Activated B cell treated with CpG ODN at 0.5 μM for 24 hours (primary cell): ENCODE results near the gene EXOC6. TPM values are rescaled to one million over a fixed set of nuclear protein-coding genes. Genes with fewer than 3 reads are reported as not detected.
A peak's percentile ranks its signal among the peaks of the same experiment; 100 is the strongest.

Experiments
- ATAC-seq: fragments of 200-7000 bp; cut with Tn5 transposase; one replicate; pipeline ENCODE4 v1.10.0; 2021; ENCODE audit warnings: low read depth, mild to moderate bottlenecking, moderate library complexity
- CTCF ChIA-PET: fragments of 350-600 bp; sonication (Branson Sonifier 250); formaldehyde crosslinking; loops from one replicate; lab custom pipeline; 2021; ENCODE audit warnings: antibody characterized with exemption; lab: Charles Lee
- POLR2A ChIA-PET: fragments of 350-600 bp; sonication (Branson Sonifier 250); formaldehyde crosslinking; loops from one replicate; lab custom pipeline; 2021; ENCODE audit warnings: antibody characterized with exemption; lab: Charles Lee
- DNase-seq: peaks from one replicate; pipeline ENCODE4 v3.0.0; 2022
- H3K27ac Mint-ChIP-seq: one replicate; pipeline ENCODE4 v1.8.0; 2020; ENCODE audit warnings: mixed read lengths
- H3K27me3 Mint-ChIP-seq: one replicate; pipeline ENCODE4 v1.8.0; 2021; ENCODE audit warnings: mixed read lengths
- H3K36me3 Mint-ChIP-seq: one replicate; pipeline ENCODE4 v1.8.0; 2021; ENCODE audit warnings: low read depth, mixed read lengths
- H3K4me1 Mint-ChIP-seq: one replicate; pipeline ENCODE4 v1.8.0; 2021; ENCODE audit warnings: mixed read lengths
- H3K4me3 Mint-ChIP-seq: one replicate; pipeline ENCODE4 v1.8.0; 2020; ENCODE audit warnings: mild to moderate bottlenecking, mixed read lengths
- H3K9me3 Mint-ChIP-seq: one replicate; pipeline ENCODE4 v1.8.0; 2020; ENCODE audit warnings: mixed read lengths
- intact Hi-C: fragments of 100-400 bp; cut with micrococcal nuclease; formaldehyde crosslinking; loops from one replicate; pipeline ENCODE4 v1.15.1; 2024
- total RNA-seq: library from RNA; stranded (reverse); gene quantifications from 2 replicates; pipeline ENCODE4 v1.2.3, GENCODE V29; 2022
- TF ChIP-seq, protein P1 (sequence below): fragments of 200-600 bp; IDR thresholded peaks from one replicate; pipeline ENCODE4 v1.8.0; 2022; ENCODE audit warnings: antibody characterized with exemption, mild to moderate bottlenecking

The EXOC6 gene
- total RNA-seq, 1 donor from 2014 or later = 17.3 TPM

DNA sequence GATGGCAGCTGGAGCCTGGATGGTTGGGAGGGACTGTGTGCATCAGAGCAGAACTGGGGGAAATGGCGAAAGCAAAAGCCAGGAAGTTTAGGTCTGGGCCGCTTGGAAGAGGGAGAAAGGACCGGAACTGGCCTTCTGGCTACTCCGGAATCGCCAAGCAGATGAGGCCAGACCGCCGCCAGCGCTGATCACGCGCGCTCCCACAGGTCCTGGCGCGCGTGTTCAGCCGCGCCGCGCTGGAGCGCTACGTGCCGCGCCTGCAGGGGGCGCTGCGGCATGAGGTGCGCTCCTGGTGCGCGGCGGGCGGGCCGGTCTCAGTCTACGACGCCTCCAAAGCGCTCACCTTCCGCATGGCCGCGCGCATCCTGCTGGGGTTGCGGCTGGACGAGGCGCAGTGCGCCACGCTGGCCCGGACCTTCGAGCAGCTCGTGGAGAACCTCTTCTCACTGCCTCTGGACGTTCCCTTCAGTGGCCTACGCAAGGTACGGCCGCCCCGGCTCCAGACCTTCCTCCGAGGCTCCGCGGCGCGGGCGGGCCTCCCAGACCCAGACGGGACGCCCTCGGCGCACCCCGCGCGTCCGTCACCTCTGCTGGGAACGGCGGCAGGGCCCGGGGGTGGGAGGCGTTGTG lies 214.3 kb downstream of the EXOC6 start:
- DNase-seq (no peak), ATAC-seq (peak; percentile 74)
- TF ChIP-seq, protein P1, sequence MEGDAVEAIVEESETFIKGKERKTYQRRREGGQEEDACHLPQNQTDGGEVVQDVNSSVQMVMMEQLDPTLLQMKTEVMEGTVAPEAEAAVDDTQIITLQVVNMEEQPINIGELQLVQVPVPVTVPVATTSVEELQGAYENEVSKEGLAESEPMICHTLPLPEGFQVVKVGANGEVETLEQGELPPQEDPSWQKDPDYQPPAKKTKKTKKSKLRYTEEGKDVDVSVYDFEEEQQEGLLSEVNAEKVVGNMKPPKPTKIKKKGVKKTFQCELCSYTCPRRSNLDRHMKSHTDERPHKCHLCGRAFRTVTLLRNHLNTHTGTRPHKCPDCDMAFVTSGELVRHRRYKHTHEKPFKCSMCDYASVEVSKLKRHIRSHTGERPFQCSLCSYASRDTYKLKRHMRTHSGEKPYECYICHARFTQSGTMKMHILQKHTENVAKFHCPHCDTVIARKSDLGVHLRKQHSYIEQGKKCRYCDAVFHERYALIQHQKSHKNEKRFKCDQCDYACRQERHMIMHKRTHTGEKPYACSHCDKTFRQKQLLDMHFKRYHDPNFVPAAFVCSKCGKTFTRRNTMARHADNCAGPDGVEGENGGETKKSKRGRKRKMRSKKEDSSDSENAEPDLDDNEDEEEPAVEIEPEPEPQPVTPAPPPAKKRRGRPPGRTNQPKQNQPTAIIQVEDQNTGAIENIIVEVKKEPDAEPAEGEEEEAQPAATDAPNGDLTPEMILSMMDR = no peak
- POLR2A ChIA-PET = no interaction called here
- CTCF ChIA-PET = interaction anchor here (1.5 kb wide), 1 partner anchor 9 kb away, joined by 3 read pairs; no protein-coding TSS in a partner anchor
- peak overlapping the region; percentile 70 for H3K4me3 Mint-ChIP-seq
- intact Hi-C loops = loop anchor here (1.0 kb wide), 1 partner anchor 12 kb away; no protein-coding TSS in a partner anchor
- peaks cover 19% of the 10 kb centered on the region for H3K36me3 Mint-ChIP-seq
- H3K27ac Mint-ChIP-seq = peak overlapping the region; percentile 24
- peaks cover 38% of the 10 kb centered on the region for H3K4me1 Mint-ChIP-seq
- H3K9me3 Mint-ChIP-seq = no peaks in the 10 kb centered on the region
- peaks cover 50% of the 10 kb centered on the region for H3K27me3 Mint-ChIP-seq

GRCh38 chr10:93063144-93063976 lies 215.0 kb downstream of the EXOC6 start:
- ChIA-PET POLR2A (no interaction called here), CTCF (interaction anchor here (1.5 kb wide), 1 partner anchor 10 kb away, joined by 3 read pairs; no protein-coding TSS in a partner anchor)
- Mint-ChIP-seq H3K9me3 (no peaks in the 10 kb centered on the region), H3K4me3 (peak overlapping the region; percentile 56), H3K27me3 (peaks cover 57% of the 10 kb centered on the region), H3K27ac (no peak overlapping the region), H3K4me1 (peaks cover 38% of the 10 kb centered on the region), H3K36me3 (peaks cover 14% of the 10 kb centered on the region)
- no peak for DNase-seq
- ATAC-seq = no peak
- TF ChIP-seq, protein P1 = no peak
- intact Hi-C loops = no loop called here

DNA sequence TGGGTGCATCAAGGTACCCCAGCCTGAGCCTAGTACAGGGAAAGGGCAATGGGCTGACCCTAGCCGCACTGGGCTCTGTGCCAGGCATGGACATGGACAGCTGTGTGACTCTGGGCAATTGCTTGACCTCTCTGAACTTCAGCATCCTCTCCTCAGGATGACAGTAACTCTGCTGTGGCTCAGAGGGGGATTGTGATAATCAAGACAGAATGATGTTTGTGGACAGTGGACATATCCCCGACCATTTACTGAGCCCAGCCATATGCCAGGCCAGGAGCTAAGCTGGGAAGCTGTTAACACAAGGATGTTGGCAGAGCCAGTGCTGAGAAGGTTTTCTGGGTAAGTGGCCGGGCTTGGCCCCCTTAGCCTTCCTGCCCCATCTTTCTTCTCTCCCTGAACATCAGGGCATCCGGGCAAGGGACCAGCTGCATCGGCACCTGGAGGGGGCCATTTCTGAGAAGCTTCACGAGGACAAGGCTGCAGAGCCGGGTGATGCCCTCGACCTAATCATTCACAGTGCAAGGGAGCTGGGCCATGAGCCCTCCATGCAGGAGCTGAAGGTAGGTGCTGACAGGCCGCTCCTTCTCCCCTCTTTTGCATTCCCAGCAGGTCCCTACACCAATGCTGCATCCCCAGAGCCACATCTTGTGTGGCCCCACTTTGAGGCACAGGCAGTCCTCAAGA lies 215.8 kb downstream of the EXOC6 start:
- intact Hi-C loops = no loop called here
- ATAC-seq (no peak), DNase-seq (no peak)
- CTCF ChIA-PET = no interaction called here
- peaks cover 64% of the 10 kb centered on the region for H3K27me3 Mint-ChIP-seq
- peaks cover 8% of the 10 kb centered on the region for H3K36me3 Mint-ChIP-seq
- peaks cover 42% of the 10 kb centered on the region for H3K4me1 Mint-ChIP-seq
- peak overlapping the region; percentile 56 for H3K4me3 Mint-ChIP-seq
- TF ChIP-seq, protein P1 = no peak
- POLR2A ChIA-PET = no interaction called here
- H3K27ac Mint-ChIP-seq = no peak overlapping the region
- H3K9me3 Mint-ChIP-seq = no peaks in the 10 kb centered on the region

DNA sequence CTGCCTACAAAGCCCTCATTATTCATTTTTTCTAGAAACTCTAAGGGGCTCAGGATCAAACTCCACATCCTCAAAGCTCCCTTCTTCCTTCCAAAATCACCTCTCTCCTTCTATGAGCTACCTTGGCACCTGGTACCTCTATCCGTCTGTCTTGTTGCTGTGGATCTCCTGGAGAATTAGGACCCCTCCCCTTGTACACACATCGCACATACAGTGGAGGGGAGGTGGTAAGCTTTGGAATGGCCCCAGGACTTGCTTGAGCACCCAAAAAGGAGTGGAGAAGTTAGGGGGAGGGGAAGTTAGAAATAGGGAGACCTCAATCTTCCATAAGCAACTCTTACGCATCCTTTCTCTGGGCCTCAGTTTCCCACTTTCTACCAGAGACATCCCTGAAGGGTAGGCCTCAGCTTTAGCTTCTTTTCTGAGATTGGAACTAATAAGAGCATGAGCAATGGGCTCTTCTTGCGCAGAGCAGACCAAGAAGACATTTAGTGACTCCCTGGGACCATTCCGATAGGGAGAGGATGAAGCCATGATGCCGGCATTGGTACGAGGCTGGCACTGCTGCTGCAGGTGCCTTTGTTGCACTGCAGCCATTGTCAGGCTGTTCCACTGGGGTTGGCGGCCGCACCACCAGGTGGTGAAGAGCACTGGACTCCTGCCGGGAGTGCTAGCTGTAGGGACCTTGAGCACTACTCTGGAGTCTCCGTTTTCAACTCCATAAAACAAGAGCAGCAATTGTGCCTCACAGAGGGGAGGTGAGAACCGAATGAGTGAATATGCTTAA lies 216.7 kb downstream of the EXOC6 start:
- DNase-seq (no peak), ATAC-seq (no peak)
- ChIA-PET CTCF (no interaction called here), POLR2A (no interaction called here)
- H3K27me3 Mint-ChIP-seq = peaks cover 64% of the 10 kb centered on the region
- TF ChIP-seq, protein P1 = no peak
- no peaks in the 10 kb centered on the region for H3K9me3 Mint-ChIP-seq
- H3K27ac Mint-ChIP-seq = no peak overlapping the region
- no peak overlapping the region for H3K4me3 Mint-ChIP-seq
- H3K4me1 Mint-ChIP-seq = peaks cover 35% of the 10 kb centered on the region
- H3K36me3 Mint-ChIP-seq = no peaks in the 10 kb centered on the region
- intact Hi-C loops = no loop called here
